ENCODE results near the gene HTR6.
"Not testable (repeated sequence)": the region's sequence is repeated elsewhere in the genome, so short reads cannot be mapped to it uniquely, and the experiment has no call there.

Gene HTR6

DNA sequence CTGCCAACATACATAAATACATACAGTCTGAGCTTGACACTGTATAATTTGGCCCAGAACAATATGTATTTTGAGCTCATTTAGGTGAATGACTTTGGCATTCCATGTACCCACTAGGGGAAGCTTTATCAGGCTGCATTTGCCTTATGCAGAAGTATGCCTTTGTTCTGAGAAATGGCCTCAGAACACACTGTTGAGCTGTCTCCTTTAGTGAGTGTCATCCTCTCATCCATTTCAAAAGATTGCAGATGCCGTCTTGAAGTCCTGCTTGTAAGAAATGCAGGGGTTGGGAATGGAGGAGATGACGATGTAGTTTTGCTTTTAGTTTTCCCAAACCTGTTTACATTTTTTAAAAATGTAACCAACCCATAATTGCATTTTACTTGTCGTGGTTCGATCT is 35.3 kb upstream of the HTR6 start:
- TF ChIP-seq, protein P1, sequence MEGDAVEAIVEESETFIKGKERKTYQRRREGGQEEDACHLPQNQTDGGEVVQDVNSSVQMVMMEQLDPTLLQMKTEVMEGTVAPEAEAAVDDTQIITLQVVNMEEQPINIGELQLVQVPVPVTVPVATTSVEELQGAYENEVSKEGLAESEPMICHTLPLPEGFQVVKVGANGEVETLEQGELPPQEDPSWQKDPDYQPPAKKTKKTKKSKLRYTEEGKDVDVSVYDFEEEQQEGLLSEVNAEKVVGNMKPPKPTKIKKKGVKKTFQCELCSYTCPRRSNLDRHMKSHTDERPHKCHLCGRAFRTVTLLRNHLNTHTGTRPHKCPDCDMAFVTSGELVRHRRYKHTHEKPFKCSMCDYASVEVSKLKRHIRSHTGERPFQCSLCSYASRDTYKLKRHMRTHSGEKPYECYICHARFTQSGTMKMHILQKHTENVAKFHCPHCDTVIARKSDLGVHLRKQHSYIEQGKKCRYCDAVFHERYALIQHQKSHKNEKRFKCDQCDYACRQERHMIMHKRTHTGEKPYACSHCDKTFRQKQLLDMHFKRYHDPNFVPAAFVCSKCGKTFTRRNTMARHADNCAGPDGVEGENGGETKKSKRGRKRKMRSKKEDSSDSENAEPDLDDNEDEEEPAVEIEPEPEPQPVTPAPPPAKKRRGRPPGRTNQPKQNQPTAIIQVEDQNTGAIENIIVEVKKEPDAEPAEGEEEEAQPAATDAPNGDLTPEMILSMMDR (conservative IDR thresholded peaks at IDR 0.05; ENCODE audit: control insufficient read depth, insufficient read depth, low read depth, low read length), result no peak
- no peak overlapping the region for H3K4me3 ChIP-seq (ENCODE audit: control insufficient read depth, low read depth, low read length)
- DNase-seq (ENCODE audit: low read depth), result no peak

DNA sequence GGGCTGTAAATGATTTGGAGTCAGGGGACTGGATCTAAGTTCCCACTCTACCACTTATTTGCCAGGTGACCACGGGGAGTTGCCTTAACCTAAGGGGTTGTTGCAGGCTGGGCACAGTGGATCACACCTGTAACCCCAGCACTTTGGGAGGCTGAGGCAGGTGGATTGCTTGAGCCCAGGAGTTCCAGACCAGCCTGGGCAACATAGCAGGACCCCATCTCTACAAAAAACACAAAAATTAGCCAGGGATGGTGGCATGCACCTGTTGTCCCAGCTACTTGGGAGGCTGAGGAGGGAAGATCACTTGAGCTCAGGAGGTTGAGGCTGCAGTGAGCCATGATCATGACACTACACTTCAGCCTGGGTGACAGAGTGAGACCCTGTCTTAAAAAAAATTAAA is 34.5 kb upstream of the HTR6 start:
- DNase-seq (ENCODE audit: low read depth); H3K4me3 ChIP-seq (ENCODE audit: control insufficient read depth, low read depth, low read length): not testable (repeated sequence)

- DNase-seq (ENCODE audit: low read depth), result no peak
- TF ChIP-seq, protein P1 (conservative IDR thresholded peaks at IDR 0.05; ENCODE audit: control insufficient read depth, insufficient read depth, low read depth, low read length), result no peak
- no peak overlapping the region for H3K4me3 ChIP-seq (ENCODE audit: control insufficient read depth, low read depth, low read length)
These were observed 33.8 kb upstream of the HTR6 start for GRCh38 chr1:19630720-19631395.

GRCh38 chr1:19632211-19632610 is 32.5 kb upstream of the HTR6 start:
- TF ChIP-seq, protein P1 (conservative IDR thresholded peaks at IDR 0.05; ENCODE audit: control insufficient read depth, insufficient read depth, low read depth, low read length), result no peak
- no peak for DNase-seq (ENCODE audit: low read depth)
- no peak overlapping the region for H3K4me3 ChIP-seq (ENCODE audit: control insufficient read depth, low read depth, low read length)

- no peak overlapping the region for H3K4me3 ChIP-seq (ENCODE audit: control insufficient read depth, low read depth, low read length)
- TF ChIP-seq, protein P1 (conservative IDR thresholded peaks at IDR 0.05; ENCODE audit: control insufficient read depth, insufficient read depth, low read depth, low read length), result no peak
- no peak for DNase-seq (ENCODE audit: low read depth)
These were observed 31.6 kb upstream of the HTR6 start for GRCh38 chr1:19633106-19633505.

GRCh38 chr1:19635064-19635463 is 29.6 kb upstream of the HTR6 start:
- DNase-seq (ENCODE audit: low read depth); H3K4me3 ChIP-seq (ENCODE audit: control insufficient read depth, low read depth, low read length): not testable (repeated sequence)

GRCh38 chr1:19635646-19636045 is 29.0 kb upstream of the HTR6 start:
- peak; percentile 41 for DNase-seq (ENCODE audit: low read depth)
- TF ChIP-seq, protein P1 (conservative IDR thresholded peaks at IDR 0.05; ENCODE audit: control insufficient read depth, insufficient read depth, low read depth, low read length), result no peak
- H3K4me3 ChIP-seq (ENCODE audit: control insufficient read depth, low read depth, low read length), result no peak overlapping the region

GRCh38 chr1:19636065-19636464 is 28.6 kb upstream of the HTR6 start:
- TF ChIP-seq, protein P1 (conservative IDR thresholded peaks at IDR 0.05; ENCODE audit: control insufficient read depth, insufficient read depth, low read depth, low read length), result no peak
- no peak overlapping the region for H3K4me3 ChIP-seq (ENCODE audit: control insufficient read depth, low read depth, low read length)
- no peak for DNase-seq (ENCODE audit: low read depth)

- H3K4me3 ChIP-seq (ENCODE audit: control insufficient read depth, low read depth, low read length); DNase-seq (ENCODE audit: low read depth): not testable (repeated sequence)
These were observed 27.9 kb upstream of the HTR6 start for GRCh38 chr1:19636749-19637148.
